SK-N-SH (cell line): ENCODE measurements around the gene MC2R.

Experiments used
- CTCF ChIP-seq: fragments of 200-600 bp; sonication (generic); IDR thresholded peaks from 2 replicates; pipeline ENCODE4 v1.6.1; 2017; ENCODE audit warnings: antibody characterized with exemption, mild to moderate bottlenecking, moderate library complexity
- NRF1 ChIP-seq: IDR thresholded peaks from 2 replicates; pipeline ENCODE4 v1.6.1; 2012; ENCODE audit warnings: low read depth, mild to moderate bottlenecking, low read length
- PBX3 ChIP-seq: IDR thresholded peaks from 2 replicates; pipeline ENCODE4; 2012
- RCOR1 ChIP-seq: fragments of 150-350 bp; IDR thresholded peaks from 2 replicates; pipeline ENCODE4 v1.6.1; 2017; ENCODE audit warnings: antibody characterized with exemption, low read length
- RFX5 ChIP-seq: IDR thresholded peaks from 2 replicates; pipeline ENCODE4 v1.6.1; 2012; ENCODE audit warnings: mild to moderate bottlenecking, improper control_type of control experiment, low read length
- USF2 ChIP-seq: fragments of 150-350 bp; IDR thresholded peaks from 2 replicates; pipeline ENCODE4 v1.6.1; 2017; ENCODE audit warnings: antibody characterized with exemption, low read length, low read depth, borderline replicate concordance

GRCh38 chr18:13871701-13872100 is 43.6 kb downstream of the MC2R start:
- TF ChIP-seq CTCF (no peak), USF2 (no peak), PBX3 (no peak), NRF1 (no peak), RCOR1 (no peak), RFX5 (no peak)
